Osteoblast (primary cell): Measurements from ENCODE around the gene CIAO3. TPM values are rescaled to one million over a fixed set of nuclear protein-coding genes. Genes with fewer than 3 reads are reported as not detected.

Experiments
- DNase-seq: peaks from one replicate; pipeline ENCODE4 v3.0.0; 2011; ENCODE audit warnings: low spot score, mixed read lengths; ENCODE audit not compliant: insufficient read length; ENCODE audit errors: missing footprints
- H2AFZ ChIP-seq: 2 replicates; pipeline ENCODE4 v1.6.0; 2011; ENCODE audit warnings: mild to moderate bottlenecking, low read length
- H3K27ac ChIP-seq: 2 replicates; pipeline ENCODE4 v1.5.1; 2011; ENCODE audit warnings: mild to moderate bottlenecking, low read depth, low read length, moderate library complexity
- H3K27me3 ChIP-seq: 2 replicates; pipeline ENCODE4 v1.6.0; 2012; ENCODE audit warnings: mild to moderate bottlenecking, control low read depth, inconsistent platforms, low read length, moderate library complexity; ENCODE audit not compliant: insufficient read depth
- H3K36me3 ChIP-seq: 2 replicates; pipeline ENCODE4 v1.5.1; 2011; ENCODE audit warnings: mild to moderate bottlenecking, low read length, control low read depth, moderate library complexity; ENCODE audit not compliant: insufficient read depth
- H3K4me1 ChIP-seq: 2 replicates; pipeline ENCODE4 v1.5.1; 2011; ENCODE audit warnings: mild to moderate bottlenecking, low read length, control low read depth, moderate library complexity; ENCODE audit not compliant: insufficient read depth
- H3K4me2 ChIP-seq: 2 replicates; pipeline ENCODE4 v1.6.0; 2011; ENCODE audit warnings: mild to moderate bottlenecking, low read length; ENCODE audit not compliant: insufficient read depth
- H3K4me3 ChIP-seq: fragments of 200-600 bp; sonication (generic); 3 replicates; pipeline ENCODE4 v1.5.1; 2012; ENCODE audit warnings: mild to moderate bottlenecking, low read length, inconsistent platforms; ENCODE audit not compliant: insufficient read depth
- H3K79me2 ChIP-seq: 2 replicates; pipeline ENCODE4 v1.6.0; 2012; ENCODE audit warnings: mild to moderate bottlenecking, low read length, control low read depth, inconsistent platforms; ENCODE audit not compliant: insufficient read depth
- H3K9me3 ChIP-seq: 2 replicates; pipeline ENCODE4 v1.5.1; 2011; ENCODE audit warnings: low read depth, low read length, control low read depth
- H4K20me1 ChIP-seq: 2 replicates; pipeline ENCODE4 v1.6.0; 2012; ENCODE audit warnings: mild to moderate bottlenecking, low read length, control low read depth; ENCODE audit not compliant: insufficient read depth
- CTCF ChIP-seq: IDR thresholded peaks from 2 replicates; pipeline ENCODE4 v1.5.1; 2011; ENCODE audit warnings: mild to moderate bottlenecking, low read depth, low read length, moderate library complexity; ENCODE audit errors: extremely low read depth
- total RNA-seq: library from RNA; depleted of rRNA; stranded (reverse); fragments of >200 nt; gene quantifications from 2 replicates; pipeline ENCODE4 v1.2.3, GENCODE V29; 2012

The CIAO3 gene
- total RNA-seq, 1 donor, result 32.2 TPM

- Histone ChIP-seq H3K27me3 (no peaks in the 10 kb centered on the region), H3K4me2 (no peak overlapping the region), H3K27ac (no peak overlapping the region), H3K4me3 (no peak overlapping the region), H3K36me3 (peaks cover 4% of the 10 kb centered on the region), H4K20me1 (peaks cover 4% of the 10 kb centered on the region), H3K79me2 (peaks cover 8% of the 10 kb centered on the region), H3K9me3 (no peaks in the 10 kb centered on the region), H3K4me1 (peaks cover 12% of the 10 kb centered on the region), H2AFZ (no peak overlapping the region)
- TF ChIP-seq CTCF, result no peak
- DNase-seq, result no peak
Measured at GRCh38 chr16:741986-742629, 1.3 kb upstream of the CIAO3 start.

GRCh38 chr16:740459-740763 is 386 bp downstream of the CIAO3 start:
- H3K4me1 ChIP-seq, result peaks cover 12% of the 10 kb centered on the region
- H4K20me1 ChIP-seq, result peaks cover 4% of the 10 kb centered on the region

GRCh38 chr16:739560-740458 is 988 bp downstream of the CIAO3 start:
- no peaks in the 10 kb centered on the region for H3K9me3 ChIP-seq
- no peak for DNase-seq
- TF ChIP-seq CTCF, result no peak
- peaks cover 4% of the 10 kb centered on the region for H4K20me1 ChIP-seq
- H3K27me3 ChIP-seq, result no peaks in the 10 kb centered on the region
- H3K27ac ChIP-seq, result no peak overlapping the region
- peak overlapping the region; percentile 88 for H3K4me2 ChIP-seq
- peaks cover 8% of the 10 kb centered on the region for H3K79me2 ChIP-seq
- peak overlapping the region; percentile 22 for H2AFZ ChIP-seq
- H3K4me1 ChIP-seq, result peaks cover 12% of the 10 kb centered on the region
- H3K36me3 ChIP-seq, result peaks cover 19% of the 10 kb centered on the region
- H3K4me3 ChIP-seq, result peak overlapping the region; percentile 90

More at GRCh38 chr16:740459-740763, 386 bp downstream of the CIAO3 start:
- Histone ChIP-seq H3K27me3 (no peaks in the 10 kb centered on the region), H3K79me2 (peaks cover 8% of the 10 kb centered on the region), H3K4me3 (peak overlapping the region; percentile 90), H3K9me3 (no peaks in the 10 kb centered on the region), H3K4me2 (peak overlapping the region; percentile 88), H3K27ac (peak overlapping the region; percentile 63), H3K36me3 (peaks cover 19% of the 10 kb centered on the region), H2AFZ (peak overlapping the region; percentile 62)
- TF ChIP-seq CTCF, result no peak
- DNase-seq, result peak; percentile 92

GRCh38 chr16:736936-737481 is 3.8 kb downstream of the CIAO3 start:
- H3K4me1 ChIP-seq, result peaks cover 12% of the 10 kb centered on the region
- H3K4me2 ChIP-seq, result no peak overlapping the region
- H3K27ac ChIP-seq, result no peak overlapping the region
- no peaks in the 10 kb centered on the region for H3K9me3 ChIP-seq
- H3K4me3 ChIP-seq, result no peak overlapping the region
- no peak for DNase-seq
- H3K36me3 ChIP-seq, result peaks cover 26% of the 10 kb centered on the region
- peaks cover 8% of the 10 kb centered on the region for H4K20me1 ChIP-seq
- peaks cover 8% of the 10 kb centered on the region for H3K79me2 ChIP-seq
- H3K27me3 ChIP-seq, result no peaks in the 10 kb centered on the region
- no peak overlapping the region for H2AFZ ChIP-seq
- TF ChIP-seq CTCF, result no peak
